Trophoblast cell (in vitro differentiated cells and primary cell): ENCODE data around the gene ADRA2B.

Source experiments
- DNase-seq, 2 donors: peaks; one replicate each; pipeline ENCODE4 v3.0.0-alpha.2; 2016
- H2AFZ ChIP-seq: 2 replicates; pipeline ENCODE4 v1.6.1; 2013; ENCODE audit warnings: low read length, moderate library complexity, mild to moderate bottlenecking; ENCODE audit not compliant: insufficient read depth, poor library complexity
- H2AK5ac ChIP-seq: 2 replicates; pipeline ENCODE4 v1.6.1; 2013; ENCODE audit warnings: mild to moderate bottlenecking, low read length
- H2BK120ac ChIP-seq: 2 replicates; pipeline ENCODE4 v1.6.1; 2013; ENCODE audit warnings: low read length, mild to moderate bottlenecking, moderate library complexity; ENCODE audit not compliant: insufficient read depth, poor library complexity
- H2BK12ac ChIP-seq: 2 replicates; pipeline ENCODE4 v1.6.1; 2013; ENCODE audit warnings: mild to moderate bottlenecking, low read length, moderate library complexity
- H2BK5ac ChIP-seq: 2 replicates; pipeline ENCODE4 v1.6.1; 2013; ENCODE audit warnings: low read length, low read depth, moderate library complexity, mild to moderate bottlenecking; ENCODE audit not compliant: poor library complexity
- H3K14ac ChIP-seq: 2 replicates; pipeline ENCODE4 v1.6.1; 2013; ENCODE audit warnings: mild to moderate bottlenecking, low read length
- H3K18ac ChIP-seq: 2 replicates; pipeline ENCODE4 v1.6.1; 2013; ENCODE audit warnings: mild to moderate bottlenecking, low read length
- H3K23ac ChIP-seq: 2 replicates; pipeline ENCODE4 v1.6.1; 2013; ENCODE audit warnings: low read length
- H3K27ac ChIP-seq: 2 replicates; pipeline ENCODE4 v1.5.1; 2013; ENCODE audit warnings: low read depth, mild to moderate bottlenecking, inconsistent platforms, low read length, moderate library complexity
- H3K27me3 ChIP-seq: 2 replicates; pipeline ENCODE4 v1.6.1; 2013; ENCODE audit warnings: inconsistent platforms, mild to moderate bottlenecking, low read length, moderate library complexity; ENCODE audit not compliant: insufficient read depth
- H3K36me3 ChIP-seq, 2 experiments: 1 replicate in 1 of 2; 2 replicates in 1 of 2; pipeline ENCODE4 v1.6.1; 2013; ENCODE audit warnings: low read length in 2 of 2, mild to moderate bottlenecking in 2 of 2, moderate library complexity in 1 of 2; ENCODE audit not compliant: insufficient read depth in 2 of 2, control insufficient read depth in 1 of 2
- H3K4ac ChIP-seq: 2 replicates; pipeline ENCODE4 v1.6.1; 2013; ENCODE audit warnings: low read depth, mild to moderate bottlenecking, low read length, moderate library complexity
- H3K4me1 ChIP-seq, 2 experiments: 1 replicate in 1 of 2; 2 replicates in 1 of 2; pipeline ENCODE4 v1.6.1; 2013; ENCODE audit warnings: low read length in 2 of 2, mild to moderate bottlenecking in 2 of 2, moderate library complexity in 1 of 2; ENCODE audit not compliant: insufficient read depth in 2 of 2, control insufficient read depth in 1 of 2
- H3K4me2 ChIP-seq: 2 replicates; pipeline ENCODE4 v1.6.1; 2013; ENCODE audit warnings: inconsistent platforms, mild to moderate bottlenecking, low read length, moderate library complexity
- H3K4me3 ChIP-seq: 2 replicates; pipeline ENCODE4 v1.5.1; 2013; ENCODE audit warnings: mild to moderate bottlenecking, low read depth, low read length, inconsistent platforms
- H3K79me1 ChIP-seq: one replicate; pipeline ENCODE4 v1.6.1; 2013; ENCODE audit warnings: low read length
- H3K79me2 ChIP-seq: 2 replicates; pipeline ENCODE4 v1.6.1; 2013; ENCODE audit warnings: low read length, mild to moderate bottlenecking; ENCODE audit not compliant: control insufficient read depth, insufficient read depth, poor library complexity
- H3K9ac ChIP-seq: 2 replicates; pipeline ENCODE4 v1.6.1; 2013; ENCODE audit warnings: mild to moderate bottlenecking, low read length
- H3K9me3 ChIP-seq: 2 replicates; pipeline ENCODE4 v1.6.1; 2013; ENCODE audit warnings: low read depth, mild to moderate bottlenecking, control low read depth, inconsistent platforms, low read length; ENCODE audit not compliant: insufficient read depth
- H4K12ac ChIP-seq: 2 replicates; pipeline ENCODE4 v1.6.1; 2013; ENCODE audit warnings: low read depth, mild to moderate bottlenecking, low read length, moderate library complexity
- H4K8ac ChIP-seq: 2 replicates; pipeline ENCODE4 v1.6.1; 2013; ENCODE audit warnings: low read depth, mild to moderate bottlenecking, low read length, moderate library complexity
- H4K91ac ChIP-seq: one replicate; pipeline ENCODE4 v1.6.1; 2013; ENCODE audit warnings: low read depth, mild to moderate bottlenecking, low read length, moderate library complexity
- WGBS: extraction: QIAGEN DNeasy Blood & Tissue Kit; methylation state at CpG from one replicate; pipeline ENCODE4 v1.1.7; 2013; ENCODE audit warnings: missing lambda C conversion rate; ENCODE audit not compliant: insufficient read length, insufficient coverage; ENCODE audit errors: extremely low coverage; 5-methylcytosine and 5-hydroxymethylcytosine counted together

The ADRA2B gene

GRCh38 chr2:96075199-96075771 is 41.1 kb downstream of the ADRA2B start:
- H3K27me3 ChIP-seq, result no peaks in the 10 kb centered on the region
- no peak for DNase-seq
- no peak overlapping the region for H3K18ac ChIP-seq
- no peak overlapping the region for H3K14ac ChIP-seq
- H3K4me2 ChIP-seq, result no peak overlapping the region
- H3K4me3 ChIP-seq, result no peak overlapping the region
- H3K4ac ChIP-seq, result no peak overlapping the region
- peaks cover 2% of the 10 kb centered on the region for H3K79me1 ChIP-seq
- H3K27ac ChIP-seq, result no peak overlapping the region
- no peak overlapping the region for H2BK120ac ChIP-seq
- no peak overlapping the region for H4K91ac ChIP-seq
- H3K9me3 ChIP-seq, result no peaks in the 10 kb centered on the region
- H4K8ac ChIP-seq, result no peak overlapping the region
- no peak overlapping the region for H3K9ac ChIP-seq
- peaks cover 10 to 13% of the 10 kb centered on the region in 2 experiments for H3K4me1 ChIP-seq
- H3K79me2 ChIP-seq, result no peaks in the 10 kb centered on the region
- H4K12ac ChIP-seq, result no peak overlapping the region
- H2AK5ac ChIP-seq, result no peak overlapping the region
- no peak overlapping the region for H2BK5ac ChIP-seq
- no peak overlapping the region for H2BK12ac ChIP-seq
- WGBS, result no CpG with 5 or more reads among the region's 2 CpGs
- no peak overlapping the region for H2AFZ ChIP-seq
- no peaks in the 10 kb centered on the region for H3K36me3 ChIP-seq
- no peak overlapping the region for H3K23ac ChIP-seq

- Histone ChIP-seq H2BK5ac (no peak overlapping the region), H3K4me2 (no peak overlapping the region), H3K23ac (no peak overlapping the region), H3K4me1 (peaks cover 10 to 13% of the 10 kb centered on the region in 2 experiments), H2BK12ac (no peak overlapping the region), H4K12ac (no peak overlapping the region), H3K14ac (no peak overlapping the region), H3K4ac (no peak overlapping the region), H3K4me3 (no peak overlapping the region), H3K27me3 (no peaks in the 10 kb centered on the region), H3K18ac (no peak overlapping the region), H3K9me3 (no peaks in the 10 kb centered on the region), H3K36me3 (no peaks in the 10 kb centered on the region), H4K8ac (no peak overlapping the region), H2AK5ac (no peak overlapping the region), H3K79me2 (no peaks in the 10 kb centered on the region), H3K27ac (no peak overlapping the region), H4K91ac (no peak overlapping the region), H2BK120ac (no peak overlapping the region), H2AFZ (no peak overlapping the region), H3K9ac (no peak overlapping the region), H3K79me1 (peaks cover 2% of the 10 kb centered on the region)
- no peak for DNase-seq
- no CpG with 5 or more reads among the region's 6 CpGs for WGBS
Measured at GRCh38 chr2:96074156-96074555, 42.2 kb downstream of the ADRA2B start.

- DNase-seq, result peak; percentile 58 to 67
- H2AFZ ChIP-seq, result no peak overlapping the region
- no peak overlapping the region for H2AK5ac ChIP-seq
- H4K91ac ChIP-seq, result no peak overlapping the region
- H3K4ac ChIP-seq, result no peak overlapping the region
- H2BK120ac ChIP-seq, result no peak overlapping the region
- peak overlapping the region; percentile 15 for H2BK5ac ChIP-seq
- no peak overlapping the region for H4K8ac ChIP-seq
- H3K4me2 ChIP-seq, result peak overlapping the region; percentile 4
- H3K23ac ChIP-seq, result no peak overlapping the region
- H3K27ac ChIP-seq, result no peak overlapping the region
- no peak overlapping the region for H3K9ac ChIP-seq
- no peak overlapping the region for H4K12ac ChIP-seq
- WGBS, result no CpG with 5 or more reads among the region's 7 CpGs
- no peaks in the 10 kb centered on the region for H3K79me2 ChIP-seq
- H3K4me1 ChIP-seq, result peaks cover 10 to 13% of the 10 kb centered on the region in 2 experiments
- H3K36me3 ChIP-seq, result no peaks in the 10 kb centered on the region
- H2BK12ac ChIP-seq, result no peak overlapping the region
- no peak overlapping the region for H3K4me3 ChIP-seq
- peaks cover 2% of the 10 kb centered on the region for H3K79me1 ChIP-seq
- no peaks in the 10 kb centered on the region for H3K27me3 ChIP-seq
- no peak overlapping the region for H3K14ac ChIP-seq
- H3K9me3 ChIP-seq, result no peaks in the 10 kb centered on the region
- no peak overlapping the region for H3K18ac ChIP-seq
Measured at GRCh38 chr2:96073170-96073775, 43.1 kb downstream of the ADRA2B start.

- H3K4me1 ChIP-seq, result peaks cover 10 to 13% of the 10 kb centered on the region in 2 experiments
- H3K4me2 ChIP-seq, result no peak overlapping the region
- H3K4ac ChIP-seq, result no peak overlapping the region
- no peak overlapping the region for H2BK120ac ChIP-seq
- H3K18ac ChIP-seq, result no peak overlapping the region
- H3K27me3 ChIP-seq, result no peaks in the 10 kb centered on the region
- H2BK5ac ChIP-seq, result peak overlapping the region; percentile 15
- H3K23ac ChIP-seq, result no peak overlapping the region
- peak overlapping the region; percentile 34 for H4K91ac ChIP-seq
- no peaks in the 10 kb centered on the region for H3K79me2 ChIP-seq
- H3K9me3 ChIP-seq, result no peaks in the 10 kb centered on the region
- peak; percentile 93 for DNase-seq
- no peak overlapping the region for H3K9ac ChIP-seq
- H2AFZ ChIP-seq, result no peak overlapping the region
- H2BK12ac ChIP-seq, result no peak overlapping the region
- H3K4me3 ChIP-seq, result no peak overlapping the region
- no peak overlapping the region for H4K12ac ChIP-seq
- no peak overlapping the region for H3K14ac ChIP-seq
- H3K27ac ChIP-seq, result no peak overlapping the region
- H3K79me1 ChIP-seq, result peaks cover 2% of the 10 kb centered on the region
- no peaks in the 10 kb centered on the region for H3K36me3 ChIP-seq
- no peak overlapping the region for H2AK5ac ChIP-seq
- H4K8ac ChIP-seq, result no peak overlapping the region
- whole genome bisulfite sequencing, result no CpG with 5 or more reads among the region's 11 CpGs
Measured at GRCh38 chr2:96072746-96073145, 43.6 kb downstream of the ADRA2B start.
